Peyer's patch (tissue), 4 donors: ENCODE measurements around the gene TMEM225B. TPM values are rescaled to one million over a fixed set of nuclear protein-coding genes. Genes with fewer than 3 reads are reported as not detected.

ENCODE experiments used
- DNase-seq, 3 donors: peaks; one replicate each; pipeline ENCODE4 v3.0.0-alpha.2; 2017 to 2019
- H3K27ac ChIP-seq, 4 donors: fragments of 200-600 bp; sonication (generic); one replicate each; pipeline ENCODE4 v1.5.1; 2016 to 2019
- H3K27me3 ChIP-seq, 2 donors: fragments of 200-600 bp; sonication (generic); one replicate each; pipeline ENCODE4 v1.5.1; 2019
- H3K36me3 ChIP-seq, 3 donors: fragments of 200-600 bp; sonication (generic); one replicate each; pipeline ENCODE4 v1.5.1; 2016 to 2019
- H3K4me1 ChIP-seq, 4 donors: fragments of 200-600 bp; sonication (generic); one replicate each; pipeline ENCODE4 v1.5.1; 2016 to 2019
- H3K4me3 ChIP-seq, 4 donors: fragments of 200-600 bp; sonication (generic); 1 replicate in 3 of 4; 2 replicates in 1 of 4; pipeline ENCODE4 v1.5.1; 2016 to 2019; ENCODE audit warnings: mild to moderate bottlenecking in 1 of 4
- H3K9me3 ChIP-seq, 4 donors: fragments of 200-600 bp; sonication (generic); one replicate each; pipeline ENCODE4 v1.5.1; 2016 to 2019; ENCODE audit warnings: mild to moderate bottlenecking in 1 of 4
- CTCF ChIP-seq, 6 experiments: fragments of 450-650 bp in 4 of 6; fragments of 200-600 bp in 2 of 6; sonication (generic) in 1 of 6; IDR thresholded peaks; one replicate each; pipeline ENCODE4 v1.5.1; 2017 to 2019; ENCODE audit warnings: antibody characterized with exemption in 6 of 6, mild to moderate bottlenecking in 3 of 6, moderate library complexity in 1 of 6
- POLR2A ChIP-seq, 2 donors: fragments of 450-650 bp; IDR thresholded peaks; one replicate each; pipeline ENCODE4 v1.5.1; 2017; ENCODE audit warnings: antibody characterized with exemption in 2 of 2, mild to moderate bottlenecking in 2 of 2, moderate library complexity in 2 of 2
- total RNA-seq, 4 donors: library from RNA; depleted of rRNA; stranded (reverse); fragments of >200 nt; gene quantifications; one replicate each; pipeline ENCODE4 v1.1.0, GENCODE V29; 2016

TMEM225B gene
- total RNA-seq, 4 donors from 2014 or later: not detected

DNA sequence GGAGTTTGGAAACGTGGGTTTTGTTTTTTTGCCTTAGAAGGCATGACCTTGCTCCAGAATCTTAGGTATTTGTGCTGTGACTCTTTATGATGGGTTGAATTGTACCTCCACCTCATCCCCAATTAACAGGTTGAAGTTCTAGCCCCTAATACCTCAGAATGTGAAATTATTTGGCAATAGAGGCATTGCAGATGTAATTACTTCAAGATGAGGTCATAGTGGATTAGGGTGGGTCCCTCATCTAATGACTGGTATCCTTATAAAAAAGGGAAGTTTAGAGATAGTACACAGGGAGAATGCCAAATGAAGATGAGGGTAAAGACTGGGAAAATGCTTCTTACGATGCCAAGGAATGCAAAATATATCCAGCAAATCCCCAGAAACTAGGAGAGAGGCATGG is 43.1 kb upstream of the TMEM225B start:
- Histone ChIP-seq H3K4me3 (no peak overlapping the region), H3K27me3 (no peaks in the 10 kb centered on the region), H3K9me3 (no peaks in the 10 kb centered on the region), H3K4me1 (peaks cover 3 to 23% (median 8%) of the 10 kb centered on the region in 4 donors), H3K27ac (no peak overlapping the region), H3K36me3 (no peaks in the 10 kb centered on the region)
- no peak for DNase-seq
- TF ChIP-seq POLR2A (IDR thresholded peaks at IDR 0.05) (no peak), CTCF (IDR thresholded peaks at IDR 0.05) (no peak)

GRCh38 chr7:99557196-99557607 is 40.9 kb upstream of the TMEM225B start:
- DNase-seq: no peak
- Histone ChIP-seq H3K36me3 (peaks cover 0 to 19% (median 0%) of the 10 kb centered on the region in 3 donors), H3K9me3 (no peaks in the 10 kb centered on the region), H3K27me3 (no peaks in the 10 kb centered on the region), H3K4me3 (peak overlapping the region in 3 of 4 donors; percentile 79 to 96 (median 81)), H3K27ac (peak overlapping the region; percentile 90 to 98 (median 96)), H3K4me1 (peaks cover 0 to 25% (median 9%) of the 10 kb centered on the region in 4 donors)
- TF ChIP-seq CTCF (IDR thresholded peaks at IDR 0.05) (no peak), POLR2A (IDR thresholded peaks at IDR 0.05) (no peak)

- no peak for DNase-seq
- Histone ChIP-seq H3K9me3 (no peaks in the 10 kb centered on the region), H3K36me3 (peaks cover 0 to 26% (median 0%) of the 10 kb centered on the region in 3 donors), H3K4me1 (peaks cover 0 to 30% (median 9%) of the 10 kb centered on the region in 4 donors), H3K27me3 (no peaks in the 10 kb centered on the region), H3K27ac (peak overlapping the region; percentile 90 to 98 (median 96)), H3K4me3 (peak overlapping the region; percentile 76 to 96 (median 80))
- TF ChIP-seq CTCF (IDR thresholded peaks at IDR 0.05) (no peak), POLR2A (IDR thresholded peaks at IDR 0.05) (no peak)
Measured at GRCh38 chr7:99557940-99558305, 40.1 kb upstream of the TMEM225B start.

GRCh38 chr7:99558306-99559174 is 39.5 kb upstream of the TMEM225B start, which contains the start of gene ZNF655:
ZNF655 (plus strand) TSS chr7:99558642; CDS start chr7:99560560, 1,918 bp downstream.
- peaks cover 0 to 32% (median 0%) of the 10 kb centered on the region in 3 donors for H3K36me3 ChIP-seq
- peak within 1 kb of the TSS; percentile 90 to 98 (median 96) for H3K27ac ChIP-seq
- peaks cover 0 to 34% (median 9%) of the 10 kb centered on the region in 4 donors for H3K4me1 ChIP-seq
- peak within 1 kb of the TSS; percentile 76 to 96 (median 80) for H3K4me3 ChIP-seq
- peak; percentile 92 to 96 (median 94) for DNase-seq
- H3K9me3 ChIP-seq: no peaks in the 10 kb centered on the region
- H3K27me3 ChIP-seq: no peaks in the 10 kb centered on the region
- peak; percentile 62 to 72 for TF ChIP-seq POLR2A (IDR thresholded peaks at IDR 0.05)
- TF ChIP-seq CTCF (IDR thresholded peaks at IDR 0.05): no peak

DNA sequence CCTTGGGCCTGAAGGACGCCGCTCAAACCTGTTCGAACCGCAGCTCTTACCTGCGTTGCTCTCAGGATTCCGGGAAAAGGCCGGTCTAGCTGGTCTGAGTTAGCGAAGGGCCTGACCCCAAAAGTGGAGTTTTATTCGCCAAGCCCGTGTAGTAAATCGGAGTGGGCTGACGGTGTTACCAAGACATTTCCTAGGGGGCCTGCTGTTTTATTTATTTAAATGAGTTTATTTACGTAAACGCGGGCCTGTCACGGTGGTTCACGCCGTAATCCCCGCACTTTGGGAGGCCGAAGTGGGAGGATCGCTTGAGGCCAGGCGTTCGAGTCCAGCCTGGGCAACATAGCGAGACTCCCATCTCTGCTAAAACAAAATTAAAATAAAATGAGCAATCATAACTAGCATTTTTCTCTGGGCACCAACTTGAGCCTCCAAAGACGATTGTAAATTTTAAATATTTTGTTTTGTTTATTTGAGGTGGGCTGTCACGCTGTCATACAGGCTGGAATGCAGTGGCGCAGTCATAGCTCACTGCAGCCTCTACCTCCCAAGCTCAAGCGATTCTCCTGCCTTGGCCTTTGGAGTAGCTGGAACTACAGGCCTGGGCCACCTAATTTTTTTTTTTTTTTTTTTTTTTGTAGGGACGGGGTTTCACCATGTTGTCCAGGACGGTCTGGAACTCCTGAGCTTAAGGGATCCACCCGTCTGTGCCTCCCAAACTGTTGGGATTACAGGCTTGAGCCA is 38.7 kb upstream of the TMEM225B start:
- no peaks in the 10 kb centered on the region for H3K9me3 ChIP-seq
- H3K4me3 ChIP-seq: peak overlapping the region; percentile 76 to 96 (median 80)
- peaks cover 0 to 34% (median 9%) of the 10 kb centered on the region in 4 donors for H3K4me1 ChIP-seq
- DNase-seq: peak in 1 of 3 donors; percentile 33
- no peak for TF ChIP-seq CTCF (IDR thresholded peaks at IDR 0.05)
- TF ChIP-seq POLR2A (IDR thresholded peaks at IDR 0.05): no peak
- no peaks in the 10 kb centered on the region for H3K27me3 ChIP-seq
- peaks cover 0 to 40% (median 0%) of the 10 kb centered on the region in 3 donors for H3K36me3 ChIP-seq
- peak overlapping the region; percentile 90 to 98 (median 96) for H3K27ac ChIP-seq
